NOMO-1 treated with DMSO at 0.1 percent for 48 hours (cell line): ENCODE data around the gene CD248.
A peak's percentile ranks its signal among the peaks of the same experiment; 100 is the strongest.
"Not testable (repeated sequence)": the region's sequence is repeated elsewhere in the genome, so short reads cannot be mapped to it uniquely, and the experiment has no call there.

ENCODE experiments used
- DNase-seq: peaks from one replicate; lab custom pipeline; 2025; ENCODE audit not compliant: unreplicated experiment; lab: John Stamatoyannopoulos, UW

Gene CD248

GRCh38 chr11:66314561-66315497, 2.0 kb downstream of the CD248 start:
- DNase-seq, result no peak

GRCh38 chr11:66314186-66314501, 2.7 kb downstream of the CD248 start:
- DNase-seq, result no peak

DNA sequence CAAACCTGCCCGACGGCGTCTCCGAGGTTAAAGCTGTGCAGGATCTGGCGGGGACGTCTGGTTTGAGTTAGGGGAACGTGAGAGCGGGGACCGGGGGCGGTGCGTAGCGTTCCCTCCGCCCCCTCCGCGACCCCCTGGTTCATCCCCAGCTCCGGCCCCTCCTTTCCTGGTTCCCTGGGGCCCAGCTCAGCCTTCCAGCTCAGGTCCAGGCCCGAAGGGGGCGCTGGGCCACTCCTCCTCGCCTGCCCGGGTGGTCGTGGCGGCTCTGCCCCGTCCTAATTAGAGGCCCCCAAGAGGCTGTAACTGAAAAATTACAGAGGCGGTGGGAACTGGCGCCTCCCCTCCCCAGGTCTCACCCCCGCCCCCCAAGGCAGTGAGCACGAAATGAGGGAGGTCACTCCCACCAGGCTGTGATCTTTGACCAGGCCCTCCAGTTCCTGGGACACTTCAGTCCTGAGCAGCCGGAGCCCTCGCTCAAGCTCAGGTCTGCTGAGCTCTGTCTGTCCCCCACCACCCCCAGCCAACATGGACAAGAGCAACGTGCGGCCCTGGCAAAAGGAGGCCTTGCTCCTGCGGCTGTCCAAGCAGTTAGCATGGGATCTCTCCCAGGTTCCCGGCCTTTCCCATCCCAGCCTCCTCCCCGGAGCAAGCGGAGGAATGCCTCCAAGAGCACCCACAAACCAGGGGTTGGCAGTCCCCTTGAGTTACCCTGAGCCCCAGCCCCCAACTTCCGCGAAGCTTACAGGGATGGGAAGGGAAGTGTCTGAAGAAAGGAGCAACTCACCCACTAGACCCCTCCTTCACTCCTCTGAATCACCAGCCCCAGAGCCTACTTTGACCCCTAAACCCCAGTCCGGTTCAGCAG, 3.3 kb downstream of the CD248 start:
- DNase-seq, result no peak

DNA sequence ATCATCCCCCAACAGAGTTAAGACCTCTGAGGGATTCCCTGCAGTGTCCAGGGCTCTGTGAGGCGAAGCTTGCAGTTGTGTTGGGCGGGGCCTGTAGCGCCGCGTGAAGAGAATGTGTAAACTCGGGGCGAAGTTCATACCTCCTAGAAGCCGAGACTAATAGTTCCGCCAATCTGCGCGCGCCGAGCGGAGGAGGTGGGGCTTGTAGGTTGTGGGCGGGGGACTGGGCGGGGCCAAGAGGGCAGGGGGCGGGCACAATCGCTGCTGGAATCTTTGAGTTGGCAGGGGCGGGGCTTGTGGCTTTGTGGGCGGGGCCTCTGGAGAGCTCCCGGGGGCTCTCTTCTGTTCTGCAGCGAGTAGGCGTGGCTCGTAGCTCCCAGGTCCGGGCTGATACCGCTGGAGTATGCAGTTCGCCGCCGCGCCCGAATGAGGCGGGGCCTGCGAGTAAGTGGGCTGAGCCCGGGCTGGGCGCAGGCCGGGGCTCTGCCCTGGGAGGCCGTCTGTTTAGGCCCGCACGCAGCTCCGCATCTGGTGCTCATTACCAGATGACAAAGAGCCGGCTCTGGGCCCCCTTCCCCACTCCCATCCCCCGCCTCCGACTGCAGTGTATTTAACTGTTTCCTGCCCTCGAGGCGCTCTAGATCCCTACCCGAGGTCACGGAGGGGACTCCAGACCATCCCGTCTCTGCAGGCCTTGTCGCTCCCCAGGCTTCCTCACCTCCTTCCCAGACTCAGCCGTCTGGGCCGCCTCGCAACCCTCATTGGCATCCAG, 4.1 kb downstream of the CD248 start:
- peak; percentile 97 for DNase-seq

DNA sequence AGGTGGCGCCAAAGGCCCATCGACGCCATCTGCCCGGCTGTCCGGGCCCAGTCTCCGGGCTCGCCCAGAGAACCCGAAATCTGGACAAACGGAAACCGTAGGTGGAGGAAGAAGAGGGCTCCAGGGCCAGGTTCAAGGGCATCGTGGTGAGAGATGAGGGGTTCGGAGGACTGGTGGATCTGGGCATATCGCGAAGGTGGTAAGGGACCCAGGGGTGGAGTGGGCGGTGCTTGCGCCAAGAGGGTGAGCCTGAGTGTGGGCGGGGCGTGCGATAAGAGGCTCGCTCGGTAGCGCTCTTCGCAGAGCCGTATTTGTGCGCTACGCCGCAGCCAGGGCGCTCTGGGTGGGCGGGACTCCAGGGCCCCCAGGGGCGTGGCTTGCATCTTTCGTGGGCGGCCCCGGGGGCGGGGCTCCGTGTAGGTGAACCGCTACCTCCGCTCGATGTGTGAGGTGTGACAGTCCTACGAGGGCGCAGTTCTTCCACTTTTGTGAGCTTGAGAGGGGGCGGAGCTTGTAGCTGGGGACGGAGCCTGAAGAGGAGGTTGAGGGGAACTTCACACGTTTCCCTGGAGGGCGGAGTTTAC, 4.8 kb downstream of the CD248 start:
- peak; percentile 95 for DNase-seq

DNA sequence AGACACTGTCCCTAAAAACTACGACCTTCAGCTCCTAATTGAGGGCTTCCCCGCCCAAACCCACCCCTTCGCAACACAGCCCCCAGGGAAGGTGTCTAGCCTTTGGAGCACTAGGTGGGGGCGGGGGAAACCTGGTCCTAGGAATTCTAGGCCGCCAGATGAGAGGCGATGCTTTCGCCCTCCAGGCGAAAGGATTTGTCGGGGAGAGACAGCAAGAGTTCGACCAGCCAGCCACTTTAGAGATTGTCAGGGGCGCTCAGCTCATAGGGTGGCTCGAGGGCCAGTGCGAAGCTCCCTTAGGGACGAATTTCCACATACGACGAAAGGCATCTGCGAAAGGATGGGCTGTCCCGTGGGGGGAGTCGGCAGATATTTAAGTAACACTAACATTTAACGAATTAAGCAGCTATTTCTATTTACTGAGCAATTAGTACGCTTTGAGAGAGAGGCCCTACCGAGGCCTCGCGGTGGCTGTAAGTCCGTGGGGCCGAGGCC, 5.3 kb downstream of the CD248 start:
- no peak for DNase-seq

GRCh38 chr11:66310803-66311440, 5.9 kb downstream of the CD248 start:
- DNase-seq, result not testable (repeated sequence)

GRCh38 chr11:66310324-66310723, 6.5 kb downstream of the CD248 start:
- no peak for DNase-seq

- DNase-seq, result no peak
Measured at GRCh38 chr11:66309475-66309874, 7.4 kb downstream of the CD248 start.

DNA sequence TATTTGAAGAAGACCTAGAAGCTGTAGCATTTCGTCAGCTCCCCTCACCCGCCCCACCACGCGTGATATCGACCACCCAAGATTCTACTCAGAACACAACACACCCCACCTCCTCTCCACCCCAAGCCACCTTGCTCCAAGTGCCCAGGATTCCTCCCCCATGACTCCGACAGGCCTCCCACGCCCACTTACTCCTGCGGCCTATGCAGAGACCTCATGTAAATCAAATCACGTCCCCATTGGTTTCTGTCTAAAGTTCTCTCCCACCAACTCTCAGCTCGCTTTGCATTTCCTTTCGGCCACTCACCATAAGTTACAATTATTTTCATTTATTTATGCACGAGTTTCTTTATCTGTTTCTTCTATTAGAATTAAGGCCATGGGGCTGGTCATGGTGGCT, 14.2 kb downstream of the CD248 start:
- no peak for DNase-seq

DNA sequence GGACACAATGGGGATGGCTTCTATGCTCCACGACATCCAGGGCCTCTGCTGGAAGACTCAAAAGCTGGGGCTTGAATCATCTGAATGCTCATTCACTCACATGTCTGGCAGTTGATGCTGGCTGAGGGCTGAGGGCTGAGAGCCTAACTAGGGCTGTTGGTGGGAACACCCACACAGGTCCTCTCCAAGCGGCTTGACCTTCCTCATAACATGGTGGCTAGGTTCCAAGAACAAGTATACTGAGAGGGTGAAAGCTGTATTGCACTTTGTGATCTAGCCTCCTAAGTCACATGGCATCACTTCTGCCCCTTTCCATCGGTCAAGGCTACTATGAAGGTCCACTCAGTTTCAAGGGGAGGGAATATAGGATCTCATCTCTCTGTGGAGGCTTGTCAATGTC, 17.7 kb downstream of the CD248 start:
- DNase-seq, result no peak

DNA sequence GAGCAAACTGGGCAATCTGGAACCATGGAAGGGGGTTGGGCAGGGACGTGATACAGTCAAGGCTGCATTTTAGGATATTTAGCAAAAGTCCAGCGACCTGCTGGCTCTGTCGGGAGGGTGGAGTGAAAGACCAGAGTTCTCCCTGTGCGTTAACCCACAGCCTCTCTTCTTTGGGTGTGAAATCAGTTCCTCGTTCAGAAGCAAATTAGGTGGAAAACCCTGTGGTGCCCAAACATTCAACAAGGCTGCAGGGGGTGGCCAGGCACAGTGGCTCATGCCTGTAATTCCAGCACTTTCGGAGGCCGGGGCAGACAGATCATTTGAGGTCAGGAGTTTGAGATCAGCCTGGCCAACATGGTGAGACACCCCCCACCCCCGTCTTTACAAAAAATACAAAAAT, 19.2 kb downstream of the CD248 start:
- no peak for DNase-seq

DNA sequence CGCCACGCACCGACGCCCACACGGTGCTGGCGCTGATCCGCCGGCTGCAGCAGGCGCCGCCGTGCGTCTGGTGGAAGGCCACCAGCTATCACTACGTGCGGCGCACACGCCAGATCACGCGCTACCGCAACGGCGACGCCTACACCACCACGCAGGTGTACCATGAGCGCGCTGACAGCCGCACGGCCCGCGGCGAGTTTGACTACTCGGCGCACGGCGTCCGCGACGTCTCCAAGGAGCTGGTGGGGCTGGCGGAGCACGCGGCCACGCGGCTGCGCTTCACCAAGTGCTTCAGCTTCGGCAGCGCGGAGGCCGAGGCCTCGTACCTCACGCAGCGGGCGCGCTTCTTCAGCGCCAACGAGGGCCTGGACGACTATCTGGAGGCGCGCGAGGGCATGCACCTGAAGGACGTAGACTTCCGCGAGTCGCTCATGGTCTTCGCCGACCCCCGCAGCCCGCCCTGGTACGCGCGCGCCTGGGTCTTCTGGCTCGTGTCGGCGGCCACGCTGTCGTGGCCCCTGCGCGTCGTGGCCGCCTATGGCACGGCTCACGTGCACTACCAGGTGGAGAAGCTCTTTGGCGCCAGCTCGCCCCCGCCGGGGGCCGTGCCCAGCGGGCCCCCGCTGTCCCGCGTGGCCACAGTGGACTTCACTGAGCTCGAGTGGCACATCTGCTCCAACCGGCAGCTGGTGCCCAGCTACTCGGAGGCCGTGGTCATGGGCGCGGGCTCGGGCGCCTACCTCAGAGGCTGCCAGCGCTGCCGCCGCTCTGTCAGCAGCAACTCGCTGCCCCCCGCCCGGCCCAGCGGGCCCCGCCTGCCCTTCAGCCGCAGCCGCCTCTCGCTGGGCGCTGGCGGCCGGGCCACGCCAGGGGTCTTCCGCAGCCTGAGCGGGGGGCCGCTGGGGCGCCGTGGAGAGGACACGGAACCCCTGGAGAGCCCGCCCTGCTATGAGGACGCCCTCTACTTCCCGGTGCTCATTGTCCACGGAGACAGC, 21.9 kb downstream of the CD248 start:
- DNase-seq, result no peak

DNA sequence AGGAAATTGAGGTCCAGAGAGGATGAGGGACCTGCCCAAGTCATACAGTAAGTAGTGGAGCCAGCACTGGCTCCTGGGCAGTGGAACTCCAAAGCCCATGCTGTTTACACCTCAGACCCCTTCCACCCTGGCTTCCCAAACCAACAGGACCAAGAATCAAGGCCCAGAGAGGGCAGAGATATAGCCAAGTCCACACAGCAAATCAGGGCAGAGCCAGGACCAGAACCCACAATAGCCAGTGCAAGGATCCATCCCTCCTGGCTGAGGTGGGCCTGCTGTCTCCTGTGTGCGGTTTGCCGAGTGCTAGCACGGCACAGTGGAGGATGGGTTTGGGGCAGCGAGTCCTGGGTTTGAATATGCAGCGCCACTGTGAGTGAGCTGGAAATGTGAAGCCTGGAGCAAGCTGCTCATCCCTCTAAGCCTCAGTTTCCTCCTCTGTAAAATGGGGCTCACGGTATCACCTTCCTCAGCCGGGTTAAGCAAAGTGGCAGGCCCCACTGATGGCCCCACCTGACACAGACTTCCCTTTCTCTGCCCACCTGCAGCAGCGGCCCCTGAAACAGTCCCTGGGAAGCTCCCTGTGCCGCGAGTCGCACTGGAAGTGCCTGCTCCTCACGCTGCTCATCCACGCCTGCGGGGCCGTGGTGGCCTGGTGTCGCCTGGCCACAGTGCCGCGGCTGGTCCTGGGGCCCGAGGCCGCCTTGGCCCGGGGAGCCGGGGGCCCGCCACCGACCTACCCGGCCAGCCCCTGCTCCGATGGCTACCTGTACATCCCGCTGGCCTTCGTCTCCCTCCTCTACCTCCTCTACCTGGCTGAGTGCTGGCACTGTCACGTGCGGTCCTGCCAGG, 22.8 kb downstream of the CD248 start:
- no peak for DNase-seq

DNA sequence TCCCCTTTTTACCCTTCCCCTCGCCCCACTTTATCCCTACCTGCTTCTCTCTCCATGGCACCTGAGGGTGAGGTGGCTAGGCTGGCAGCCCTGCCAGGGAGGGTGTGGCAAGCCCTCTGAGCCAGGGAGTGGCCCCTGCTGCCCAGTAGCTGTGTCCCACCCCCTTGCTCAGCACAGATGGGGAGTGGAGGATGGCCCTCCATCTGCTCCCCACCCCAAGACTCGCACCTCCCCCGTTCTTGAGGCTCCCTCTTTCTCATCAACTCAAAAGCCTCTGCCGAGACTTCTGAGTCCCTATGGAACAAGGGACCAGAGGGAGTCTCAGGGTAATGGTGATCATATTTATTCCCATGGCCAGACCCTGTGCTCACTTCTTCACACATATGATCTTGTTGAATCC, 23.5 kb downstream of the CD248 start:
- no peak for DNase-seq

- no peak for DNase-seq
Measured at GRCh38 chr11:66292543-66293332, 24.1 kb downstream of the CD248 start.
